Gastrocnemius medialis (tissue), 4 donors: ENCODE measurements around the gene SNCAIP. TPM values are rescaled to one million over a fixed set of nuclear protein-coding genes. Genes with fewer than 3 reads are reported as not detected.
"Not testable (repeated sequence)": the region's sequence is repeated elsewhere in the genome, so short reads cannot be mapped to it uniquely, and the experiment has no call there.

Experiments used
- ATAC-seq, 2 donors: fragments of 150-250 bp; one replicate each; pipeline ENCODE4 v1.9.1; 2016
- DNase-seq, 2 donors: peaks; one replicate each; pipeline ENCODE4 v3.0.0-alpha.2; 2019
- H3K27ac ChIP-seq, 4 donors: fragments of 200-600 bp; sonication (generic); 1 replicate in 1 of 4; 2 replicates in 3 of 4; pipeline ENCODE4 v1.5.1; 2016 to 2018; ENCODE audit warnings: mild to moderate bottlenecking in 2 of 4, moderate library complexity in 1 of 4
- H3K27me3 ChIP-seq, 3 donors: fragments of 200-600 bp; sonication (generic) in 2 of 3; 1 replicate in 1 of 3; 2 replicates in 2 of 3; pipeline versions ENCODE4 v1.5.1 to v1.6.0; 2016 to 2019; ENCODE audit warnings: mild to moderate bottlenecking in 1 of 3, moderate library complexity in 1 of 3
- H3K36me3 ChIP-seq, 2 donors: fragments of 200-600 bp; sonication (generic) in 1 of 2; one replicate each; pipeline ENCODE4 v1.5.1; 2017 to 2018
- H3K4me1 ChIP-seq, 2 donors: fragments of 200-600 bp; sonication (generic) in 1 of 2; one replicate each; pipeline ENCODE4 v1.5.1; 2016 to 2017; ENCODE audit warnings: mild to moderate bottlenecking in 2 of 2
- H3K4me3 ChIP-seq, 4 donors: fragments of 200-600 bp; sonication (generic) in 3 of 4; 1 replicate in 1 of 4; 2 replicates in 3 of 4; pipeline ENCODE4 v1.5.1; 2016 to 2019; ENCODE audit warnings: mild to moderate bottlenecking in 2 of 4
- H3K9me3 ChIP-seq, 3 donors: fragments of 200-600 bp; sonication (generic) in 2 of 3; 1 replicate in 1 of 3; 2 replicates in 2 of 3; pipeline ENCODE4 v1.5.1; 2016 to 2019
- CTCF ChIP-seq, 5 experiments: fragments of 450-650 bp in 3 of 5; fragments of 200-600 bp in 2 of 5; sonication (generic) in 2 of 5; IDR thresholded peaks in 4 of 5; conservative IDR thresholded peaks in 1 of 5; 1 replicate in 4 of 5; 2 replicates in 1 of 5; pipeline ENCODE4 v1.5.1; 2016 to 2019; ENCODE audit warnings: antibody characterized with exemption in 5 of 5, mild to moderate bottlenecking in 3 of 5, moderate library complexity in 3 of 5
- POLR2A ChIP-seq, 2 donors: fragments of 450-650 bp; IDR thresholded peaks; one replicate each; pipeline ENCODE4 v1.6.1; 2017; ENCODE audit warnings: antibody characterized with exemption in 2 of 2, mild to moderate bottlenecking in 2 of 2, moderate library complexity in 2 of 2
- in situ Hi-C, 4 donors: fragments of 200-750 bp; cut with MboI; loops; one replicate each; pipeline versions ENCODE4 v1.15.0 to v1.8.0; 2017; ENCODE audit warnings: low sequenced_read_pairs in 4 of 4
- intact Hi-C: fragments of 100-400 bp; cut with DNase I; formaldehyde crosslinking; loops from one replicate; pipeline ENCODE4 v1.15.1; 2023; ENCODE audit warnings: low total_unique reads
- total RNA-seq, 4 donors: library from RNA; depleted of rRNA; stranded (reverse); fragments of >200 nt; gene quantifications; one replicate each; pipeline versions ENCODE4 v1.1.0 to v1.2.3, GENCODE V29; 2016

Gene SNCAIP
- total RNA-seq, 4 donors from 2014 or later = 0.22 to 3.1 (median 0.53) TPM

- intact Hi-C loops = no loop called here
- DNase-seq = no peak
- H3K36me3 ChIP-seq = no peaks in the 10 kb centered on the region
- no peak for ATAC-seq
- H3K27me3 ChIP-seq = no peaks in the 10 kb centered on the region
- H3K9me3 ChIP-seq = no peaks in the 10 kb centered on the region
- no peak overlapping the region for H3K27ac ChIP-seq
- no peak overlapping the region for H3K4me3 ChIP-seq
- TF ChIP-seq POLR2A (IDR thresholded peaks at IDR 0.05) (no peak), CTCF (IDR thresholded peaks at IDR 0.05 in 4 of 5, conservative IDR thresholded peaks at IDR 0.05 in 1 of 5) (no peak)
- in situ Hi-C loops = no loop called here
- H3K4me1 ChIP-seq = no peaks in the 10 kb centered on the region
Observed at GRCh38 chr5:122350496-122350895, 38.5 kb downstream of the SNCAIP start.

GRCh38 chr5:122351416-122352157 is 39.5 kb downstream of the SNCAIP start:
- H3K27me3 ChIP-seq = no peaks in the 10 kb centered on the region
- intact Hi-C loops = no loop called here

GRCh38 chr5:122352331-122352730 is 40.3 kb downstream of the SNCAIP start:
- no peak for DNase-seq
- H3K4me1 ChIP-seq = no peaks in the 10 kb centered on the region
- no peaks in the 10 kb centered on the region for H3K9me3 ChIP-seq
- in situ Hi-C loops (no loop called here), intact Hi-C loops (no loop called here)
- no peak overlapping the region for H3K4me3 ChIP-seq
- TF ChIP-seq CTCF (IDR thresholded peaks at IDR 0.05 in 4 of 5, conservative IDR thresholded peaks at IDR 0.05 in 1 of 5) (no peak), POLR2A (IDR thresholded peaks at IDR 0.05) (no peak)
- no peak overlapping the region for H3K27ac ChIP-seq
- no peaks in the 10 kb centered on the region for H3K36me3 ChIP-seq
- H3K27me3 ChIP-seq = no peaks in the 10 kb centered on the region
- no peak for ATAC-seq

More at GRCh38 chr5:122351416-122352157, 39.5 kb downstream of the SNCAIP start:
- H3K36me3 ChIP-seq = no peaks in the 10 kb centered on the region
- DNase-seq (no peak), ATAC-seq (no peak)
- H3K27ac ChIP-seq = no peak overlapping the region
- H3K4me3 ChIP-seq = no peak overlapping the region
- in situ Hi-C loops = no loop called here
- TF ChIP-seq CTCF (IDR thresholded peaks at IDR 0.05 in 4 of 5, conservative IDR thresholded peaks at IDR 0.05 in 1 of 5) = no peak
- no peak for TF ChIP-seq POLR2A (IDR thresholded peaks at IDR 0.05)
- no peaks in the 10 kb centered on the region for H3K4me1 ChIP-seq
- no peaks in the 10 kb centered on the region for H3K9me3 ChIP-seq

GRCh38 chr5:122353361-122353760 is 41.3 kb downstream of the SNCAIP start:
- ATAC-seq, in situ Hi-C loops, intact Hi-C loops, DNase-seq, H3K9me3 ChIP-seq, H3K4me1 ChIP-seq, H3K27me3 ChIP-seq, H3K36me3 ChIP-seq, H3K27ac ChIP-seq, H3K4me3 ChIP-seq: not testable (repeated sequence)

GRCh38 chr5:122354293-122354692 is 42.3 kb downstream of the SNCAIP start:
- Histone ChIP-seq H3K4me1 (no peaks in the 10 kb centered on the region), H3K9me3 (no peaks in the 10 kb centered on the region), H3K4me3 (no peak overlapping the region), H3K27me3 (no peaks in the 10 kb centered on the region), H3K27ac (no peak overlapping the region), H3K36me3 (no peaks in the 10 kb centered on the region)
- TF ChIP-seq CTCF (IDR thresholded peaks at IDR 0.05 in 4 of 5, conservative IDR thresholded peaks at IDR 0.05 in 1 of 5) (no peak), POLR2A (IDR thresholded peaks at IDR 0.05) (no peak)
- ATAC-seq (no peak), DNase-seq (no peak)
- intact Hi-C loops = no loop called here
- in situ Hi-C loops = no loop called here
